Measurements from ENCODE around the gene HOOK2. TPM values are rescaled to one million over a fixed set of nuclear protein-coding genes. Genes with fewer than 3 reads are reported as not detected.
"Not testable (repeated sequence)": the region's sequence is repeated elsewhere in the genome, so short reads cannot be mapped to it uniquely, and the experiment has no call there.

The HOOK2 gene
- total and polyA plus RNA-seq, 9 donors, result 13.1 to 40.8 (median 22.4) TPM

DNA sequence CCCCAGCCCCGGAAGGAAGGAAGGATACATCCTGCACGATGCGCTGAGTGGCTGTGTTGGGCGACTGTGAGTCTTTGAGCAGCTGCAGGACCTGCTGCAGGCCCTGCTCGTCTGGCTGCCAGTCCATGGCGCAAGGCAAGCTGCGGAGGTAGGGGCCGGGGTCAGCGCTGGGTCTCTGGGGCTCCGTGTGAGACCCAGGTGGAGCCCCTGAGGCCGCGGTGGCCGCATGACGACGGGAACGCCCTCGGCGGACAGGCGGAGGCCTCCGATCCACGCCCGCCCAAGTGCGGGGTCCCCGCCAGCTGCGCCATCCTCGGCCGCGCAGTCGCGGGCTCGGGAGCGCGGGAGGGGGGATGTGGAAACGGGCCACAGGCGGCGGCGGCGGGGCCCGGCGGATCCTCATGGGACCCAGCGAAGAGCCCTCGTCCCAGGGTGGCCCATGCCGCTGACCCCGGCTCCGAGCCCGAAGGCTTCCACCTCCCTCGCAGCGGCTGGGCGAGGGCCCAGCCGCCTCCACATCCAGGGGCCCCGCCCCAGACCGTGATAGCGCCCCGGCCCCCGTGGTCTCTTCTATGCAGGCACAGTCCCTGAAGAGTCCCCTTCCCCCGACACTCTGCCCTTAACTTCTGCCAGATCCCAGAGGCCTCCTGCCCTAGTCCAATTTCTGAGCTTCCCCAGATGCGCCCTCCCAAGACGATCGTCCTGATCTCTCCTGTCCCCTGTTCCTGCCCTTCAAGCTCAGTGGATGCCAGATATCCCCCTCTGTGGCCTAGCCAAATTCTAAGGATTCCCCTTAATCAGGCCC, 54.3 kb downstream of the HOOK2 start:
- H3K36me3 ChIP-seq (ENCODE audit: control insufficient read depth, insufficient read depth, low read length), result peaks cover 29% of the 10 kb centered on the region
- peak; percentile 52 for DNase-seq
- H3K4me1 ChIP-seq (ENCODE audit: control insufficient read depth, insufficient read depth, low read length), result peaks cover 33% of the 10 kb centered on the region
- H3K27me3 ChIP-seq (ENCODE audit: control insufficient read depth, insufficient read depth, low read length), result no peaks in the 10 kb centered on the region
- peak overlapping the region; percentile 65 for H3K4me3 ChIP-seq (ENCODE audit: low read length)
- peak overlapping the region; percentile 96 for H3K27ac ChIP-seq (ENCODE audit: low read length)
- no peaks in the 10 kb centered on the region for H3K9me3 ChIP-seq (replicated peaks; ENCODE audit: control insufficient read depth, low read depth, low read length)
- 5% methylated on average over 59 of the region's 59 CpGs for WGBS (ENCODE audit: insufficient coverage)

DNA sequence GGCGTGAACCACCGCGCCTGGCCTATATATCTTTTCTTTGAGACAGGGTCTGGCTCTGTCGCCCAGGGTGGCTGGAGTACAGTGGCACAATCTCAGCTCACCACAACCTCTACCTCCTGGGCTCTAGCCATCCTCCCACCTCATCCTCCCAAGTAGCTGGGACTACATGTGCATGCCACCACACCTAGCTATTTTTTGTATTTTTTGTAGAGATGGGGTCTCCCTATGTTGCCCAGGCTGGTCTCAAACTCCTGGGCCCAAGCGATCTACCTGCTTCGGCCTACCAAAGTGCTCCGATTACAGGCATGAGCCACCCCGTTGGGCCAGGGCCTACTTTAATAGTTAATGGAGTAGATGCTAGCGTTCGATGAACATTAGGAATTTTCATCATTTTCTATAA, 55.1 kb downstream of the HOOK2 start:
- 89% methylated on average over 4 of the region's 10 CpGs for WGBS (ENCODE audit: insufficient coverage)
- Histone ChIP-seq H3K27me3 (ENCODE audit: control insufficient read depth, insufficient read depth, low read length) (no peaks in the 10 kb centered on the region), H3K4me3 (ENCODE audit: low read length) (peak overlapping the region; percentile 65), H3K36me3 (ENCODE audit: control insufficient read depth, insufficient read depth, low read length) (peaks cover 37% of the 10 kb centered on the region), H3K4me1 (ENCODE audit: control insufficient read depth, insufficient read depth, low read length) (peaks cover 33% of the 10 kb centered on the region), H3K27ac (ENCODE audit: low read length) (peak overlapping the region; percentile 96), H3K9me3 (replicated peaks; ENCODE audit: control insufficient read depth, low read depth, low read length) (no peaks in the 10 kb centered on the region)
- no peak for DNase-seq

DNA sequence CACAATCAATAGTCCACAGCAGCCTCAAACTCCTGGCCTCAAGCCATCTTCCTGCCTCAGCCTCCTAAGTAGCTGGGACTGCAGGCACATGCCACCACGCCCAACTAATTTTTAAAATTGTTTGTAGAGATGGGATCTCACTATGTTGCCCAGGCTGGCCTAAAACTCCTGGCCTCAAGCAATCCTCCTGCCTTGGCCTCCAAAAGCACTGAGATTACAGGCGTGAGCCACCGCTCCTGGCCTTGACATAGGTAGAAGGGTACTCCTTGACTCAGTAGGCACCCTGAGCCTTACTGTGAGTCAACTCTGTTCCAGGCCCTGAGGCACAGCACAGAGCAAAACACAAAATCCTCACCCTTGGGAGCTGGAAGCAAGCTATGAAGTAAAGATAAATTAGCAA, 59.4 kb downstream of the HOOK2 start:
- peaks cover 74% of the 10 kb centered on the region for H3K36me3 ChIP-seq (ENCODE audit: control insufficient read depth, insufficient read depth, low read length)
- no peaks in the 10 kb centered on the region for H3K27me3 ChIP-seq (ENCODE audit: control insufficient read depth, insufficient read depth, low read length)
- 100% methylated on average over 1 of the region's 3 CpGs for WGBS (ENCODE audit: insufficient coverage)
- H3K9me3 ChIP-seq (replicated peaks; ENCODE audit: control insufficient read depth, low read depth, low read length), result no peaks in the 10 kb centered on the region
- peaks cover 10% of the 10 kb centered on the region for H3K4me1 ChIP-seq (ENCODE audit: control insufficient read depth, insufficient read depth, low read length)
- no peak overlapping the region for H3K4me3 ChIP-seq (ENCODE audit: low read length)
- no peak overlapping the region for H3K27ac ChIP-seq (ENCODE audit: low read length)
- no peak for DNase-seq

DNA sequence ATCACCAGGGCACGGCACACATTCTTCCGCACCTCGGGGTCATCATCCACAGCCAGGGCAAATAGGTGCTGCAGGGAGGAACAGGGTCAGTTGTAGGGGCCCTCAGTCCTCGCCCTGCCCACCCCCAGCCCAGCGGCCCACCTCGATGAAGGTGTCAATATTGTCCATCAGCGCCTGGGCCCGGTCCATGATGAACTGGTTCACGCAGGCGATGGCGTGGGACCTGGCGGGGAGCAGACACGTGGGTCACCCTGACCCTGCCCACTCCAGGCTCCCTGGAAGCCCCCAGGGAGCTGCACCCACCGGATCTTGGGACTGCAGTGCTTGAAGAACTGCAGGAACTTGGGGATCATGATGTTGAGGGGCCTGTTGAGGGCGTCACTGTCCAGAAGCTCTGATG, 60.2 kb downstream of the HOOK2 start:
- 95% methylated on average over 14 of the region's 15 CpGs for WGBS (ENCODE audit: insufficient coverage)
- H3K36me3 ChIP-seq (ENCODE audit: control insufficient read depth, insufficient read depth, low read length), result peaks cover 82% of the 10 kb centered on the region
- H3K27me3 ChIP-seq (ENCODE audit: control insufficient read depth, insufficient read depth, low read length), result no peaks in the 10 kb centered on the region
- no peak overlapping the region for H3K27ac ChIP-seq (ENCODE audit: low read length)
- H3K4me1 ChIP-seq (ENCODE audit: control insufficient read depth, insufficient read depth, low read length), result peaks cover 2% of the 10 kb centered on the region
- no peaks in the 10 kb centered on the region for H3K9me3 ChIP-seq (replicated peaks; ENCODE audit: control insufficient read depth, low read depth, low read length)
- no peak for DNase-seq
- no peak overlapping the region for H3K4me3 ChIP-seq (ENCODE audit: low read length)

- H3K27ac ChIP-seq (ENCODE audit: low read length); H3K9me3 ChIP-seq (replicated peaks; ENCODE audit: control insufficient read depth, low read depth, low read length); H3K4me1 ChIP-seq (ENCODE audit: control insufficient read depth, insufficient read depth, low read length); DNase-seq; H3K4me3 ChIP-seq (ENCODE audit: low read length); H3K27me3 ChIP-seq (ENCODE audit: control insufficient read depth, insufficient read depth, low read length): not testable (repeated sequence)
- peaks cover 85% of the 10 kb centered on the region for H3K36me3 ChIP-seq (ENCODE audit: control insufficient read depth, insufficient read depth, low read length)
- WGBS (ENCODE audit: insufficient coverage), result no CpG with 5 or more reads among the region's 9 CpGs
These were observed 62.0 kb downstream of the HOOK2 start for GRCh38 chr19:12713304-12713703.

Other genes starting within 250 kb of the HOOK2 start
- gene ZNF564, start 224.1 kb downstream of the HOOK2 start, total RNA-seq, result 11.7 TPM
- 1 to 10 TPM; 3.9 to 5.4 (median 4.3) TPM for gene ZNF564, start 224.1 kb downstream of the HOOK2 start, polyA plus RNA-seq (ENCODE audit: insufficient read depth in 1 of 8, insufficient read length in 8 of 8, low replicate concordance in 1 of 8)
- gene ZNF490, start 164.7 kb downstream of the HOOK2 start, total RNA-seq, result 4.8 TPM
- 1 to 10 TPM; 1.6 to 3.9 (median 2.5) TPM for gene ZNF490, start 164.7 kb downstream of the HOOK2 start, polyA plus RNA-seq (ENCODE audit: insufficient read depth in 1 of 8, insufficient read length in 8 of 8, low replicate concordance in 1 of 8)
- gene ZNF791, start 164.6 kb downstream of the HOOK2 start, total RNA-seq, result 12.3 TPM
- 10 to 100 TPM in 7 of 8 donors, 1 to 10 TPM in 1; 7.5 to 13.6 (median 11.7) TPM for gene ZNF791, start 164.6 kb downstream of the HOOK2 start, polyA plus RNA-seq (ENCODE audit: insufficient read depth in 1 of 8, insufficient read length in 8 of 8, low replicate concordance in 1 of 8)
- gene MAN2B1, start 108.8 kb downstream of the HOOK2 start, total RNA-seq, result 23.5 TPM
- 10 to 100 TPM; 26.7 to 39.9 (median 31.9) TPM for gene MAN2B1, start 108.8 kb downstream of the HOOK2 start, polyA plus RNA-seq (ENCODE audit: insufficient read depth in 1 of 8, insufficient read length in 8 of 8, low replicate concordance in 1 of 8)
- 6.8 TPM for gene WDR83, start 108.7 kb downstream of the HOOK2 start, total RNA-seq
- gene WDR83, start 108.7 kb downstream of the HOOK2 start, polyA plus RNA-seq (ENCODE audit: insufficient read depth in 1 of 8, insufficient read length in 8 of 8, low replicate concordance in 1 of 8), result 10 to 100 TPM in 6 of 8 donors, 1 to 10 TPM in 2; 8.8 to 16.0 (median 13.1) TPM
- 68.0 TPM for gene DHPS, start 93.7 kb downstream of the HOOK2 start, total RNA-seq
- 10 to 100 TPM; 55.2 to 73.4 (median 63.3) TPM for gene DHPS, start 93.7 kb downstream of the HOOK2 start, polyA plus RNA-seq (ENCODE audit: insufficient read depth in 1 of 8, insufficient read length in 8 of 8, low replicate concordance in 1 of 8)
- gene GNG14, start 87.6 kb downstream of the HOOK2 start, total RNA-seq, result not detected
- under 1 TPM in 1 of 8 donors, not detected in 7; 0.33 TPM for gene GNG14, start 87.6 kb downstream of the HOOK2 start, polyA plus RNA-seq (ENCODE audit: insufficient read depth in 1 of 8, insufficient read length in 8 of 8, low replicate concordance in 1 of 8)
- gene FBXW9, start 78.9 kb downstream of the HOOK2 start, total RNA-seq, result 3.9 TPM
- 1 to 10 TPM; 4.1 to 5.7 (median 4.7) TPM for gene FBXW9, start 78.9 kb downstream of the HOOK2 start, polyA plus RNA-seq (ENCODE audit: insufficient read depth in 1 of 8, insufficient read length in 8 of 8, low replicate concordance in 1 of 8)
- gene TNPO2, start 51.6 kb downstream of the HOOK2 start, total RNA-seq, result 19.6 TPM
- 10 to 100 TPM; 45.9 to 68.6 (median 56.5) TPM for gene TNPO2, start 51.6 kb downstream of the HOOK2 start, polyA plus RNA-seq (ENCODE audit: insufficient read depth in 1 of 8, insufficient read length in 8 of 8, low replicate concordance in 1 of 8)
- 208 TPM for gene TRIR, start 40.9 kb downstream of the HOOK2 start, total RNA-seq
- 100 to 1,000 TPM; 188 to 237 (median 203) TPM for gene TRIR, start 40.9 kb downstream of the HOOK2 start, polyA plus RNA-seq (ENCODE audit: insufficient read depth in 1 of 8, insufficient read length in 8 of 8, low replicate concordance in 1 of 8)
- 37.6 TPM for gene GET3, start 38.1 kb downstream of the HOOK2 start, total RNA-seq
- gene GET3, start 38.1 kb downstream of the HOOK2 start, polyA plus RNA-seq (ENCODE audit: insufficient read depth in 1 of 8, insufficient read length in 8 of 8, low replicate concordance in 1 of 8), result 10 to 100 TPM; 42.8 to 58.7 (median 51.6) TPM
- not detected for gene BEST2, start 23.8 kb downstream of the HOOK2 start, total RNA-seq
- gene BEST2, start 23.8 kb downstream of the HOOK2 start, polyA plus RNA-seq (ENCODE audit: insufficient read depth in 1 of 8, insufficient read length in 8 of 8, low replicate concordance in 1 of 8), result under 1 TPM in 2 of 8 donors, not detected in 6; 0.13 to 0.16 TPM
- 39.1 TPM for gene JUNB, start 15.9 kb upstream of the HOOK2 start, total RNA-seq
- 100 to 1,000 TPM in 1 of 8 donors, 10 to 100 TPM in 7; 17.8 to 157 (median 66.9) TPM for gene JUNB, start 15.9 kb upstream of the HOOK2 start, polyA plus RNA-seq (ENCODE audit: insufficient read depth in 1 of 8, insufficient read length in 8 of 8, low replicate concordance in 1 of 8)
- 191 TPM for gene PRDX2, start 26.2 kb upstream of the HOOK2 start, total RNA-seq
- 100 to 1,000 TPM; 143 to 189 (median 171) TPM for gene PRDX2, start 26.2 kb upstream of the HOOK2 start, polyA plus RNA-seq (ENCODE audit: insufficient read depth in 1 of 8, insufficient read length in 8 of 8, low replicate concordance in 1 of 8)
- gene THSD8, start 26.5 kb upstream of the HOOK2 start, total RNA-seq, result 5.1 TPM
- gene THSD8, start 26.5 kb upstream of the HOOK2 start, polyA plus RNA-seq (ENCODE audit: insufficient read depth in 1 of 8, insufficient read length in 8 of 8, low replicate concordance in 1 of 8), result 1 to 10 TPM in 7 of 8 donors, under 1 TPM in 1; 0.84 to 4.8 (median 2.9) TPM
- 12.6 TPM for gene RNASEH2A, start 31.0 kb upstream of the HOOK2 start, total RNA-seq
- 10 to 100 TPM; 19.4 to 31.5 (median 23.3) TPM for gene RNASEH2A, start 31.0 kb upstream of the HOOK2 start, polyA plus RNA-seq (ENCODE audit: insufficient read depth in 1 of 8, insufficient read length in 8 of 8, low replicate concordance in 1 of 8)
- gene RTBDN, start 59.0 kb upstream of the HOOK2 start, total RNA-seq, result not detected
- gene RTBDN, start 59.0 kb upstream of the HOOK2 start, polyA plus RNA-seq (ENCODE audit: insufficient read depth in 1 of 8, insufficient read length in 8 of 8, low replicate concordance in 1 of 8), result under 1 TPM in 2 of 8 donors, not detected in 6; 0.06 to 0.24 TPM
- 0.09 TPM for gene MAST1, start 63.0 kb upstream of the HOOK2 start, total RNA-seq
- under 1 TPM; 0.23 to 0.90 (median 0.61) TPM for gene MAST1, start 63.0 kb upstream of the HOOK2 start, polyA plus RNA-seq (ENCODE audit: insufficient read depth in 1 of 8, insufficient read length in 8 of 8, low replicate concordance in 1 of 8)
- gene DNASE2, start 105.9 kb upstream of the HOOK2 start, total RNA-seq, result 7.7 TPM
- 10 to 100 TPM in 5 of 8 donors, 1 to 10 TPM in 3; 5.7 to 12.3 (median 10.1) TPM for gene DNASE2, start 105.9 kb upstream of the HOOK2 start, polyA plus RNA-seq (ENCODE audit: insufficient read depth in 1 of 8, insufficient read length in 8 of 8, low replicate concordance in 1 of 8)
- 0.31 TPM for gene KLF1, start 111.6 kb upstream of the HOOK2 start, total RNA-seq
- gene KLF1, start 111.6 kb upstream of the HOOK2 start, polyA plus RNA-seq (ENCODE audit: insufficient read depth in 1 of 8, insufficient read length in 8 of 8, low replicate concordance in 1 of 8), result 1 to 10 TPM in 4 of 8 donors, under 1 TPM in 4; 0.32 to 1.5 (median 1.0) TPM
- 16.8 TPM for gene GCDH, start 115.6 kb upstream of the HOOK2 start, total RNA-seq
- gene GCDH, start 115.6 kb upstream of the HOOK2 start, polyA plus RNA-seq (ENCODE audit: insufficient read depth in 1 of 8, insufficient read length in 8 of 8, low replicate concordance in 1 of 8), result 10 to 100 TPM; 20.2 to 43.3 (median 29.3) TPM
- 0.40 TPM for gene SYCE2, start 143.7 kb upstream of the HOOK2 start, total RNA-seq
- 1 to 10 TPM; 1.5 to 3.4 (median 2.5) TPM for gene SYCE2, start 143.7 kb upstream of the HOOK2 start, polyA plus RNA-seq (ENCODE audit: insufficient read depth in 1 of 8, insufficient read length in 8 of 8, low replicate concordance in 1 of 8)
- gene FARSA, start 158.2 kb upstream of the HOOK2 start, total RNA-seq, result 32.5 TPM
- gene FARSA, start 158.2 kb upstream of the HOOK2 start, polyA plus RNA-seq (ENCODE audit: insufficient read depth in 1 of 8, insufficient read length in 8 of 8, low replicate concordance in 1 of 8), result 10 to 100 TPM; 38.1 to 48.8 (median 44.7) TPM
- 401 TPM for gene CALR, start 163.1 kb upstream of the HOOK2 start, total RNA-seq
- 100 to 1,000 TPM; 380 to 643 (median 446) TPM for gene CALR, start 163.1 kb upstream of the HOOK2 start, polyA plus RNA-seq (ENCODE audit: insufficient read depth in 1 of 8, insufficient read length in 8 of 8, low replicate concordance in 1 of 8)
- 92.7 TPM for gene RAD23A, start 170.3 kb upstream of the HOOK2 start, total RNA-seq
- gene RAD23A, start 170.3 kb upstream of the HOOK2 start, polyA plus RNA-seq (ENCODE audit: insufficient read depth in 1 of 8, insufficient read length in 8 of 8, low replicate concordance in 1 of 8), result 100 to 1,000 TPM in 7 of 8 donors, 10 to 100 TPM in 1; 98.5 to 136 (median 125) TPM
- 24.4 TPM for gene GADD45GIP1, start 181.7 kb upstream of the HOOK2 start, total RNA-seq
- gene GADD45GIP1, start 181.7 kb upstream of the HOOK2 start, polyA plus RNA-seq (ENCODE audit: insufficient read depth in 1 of 8, insufficient read length in 8 of 8, low replicate concordance in 1 of 8), result 10 to 100 TPM; 40.2 to 63.6 (median 49.2) TPM
- gene DAND5, start 194.0 kb upstream of the HOOK2 start, total RNA-seq, result 0.04 TPM
- under 1 TPM in 6 of 8 donors, not detected in 2; 0.07 to 0.23 (median 0.18) TPM for gene DAND5, start 194.0 kb upstream of the HOOK2 start, polyA plus RNA-seq (ENCODE audit: insufficient read depth in 1 of 8, insufficient read length in 8 of 8, low replicate concordance in 1 of 8)
- 38.1 TPM for gene NFIX, start 219.9 kb upstream of the HOOK2 start, total RNA-seq
- 100 to 1,000 TPM in 6 of 8 donors, 10 to 100 TPM in 2; 82.6 to 140 (median 113) TPM for gene NFIX, start 219.9 kb upstream of the HOOK2 start, polyA plus RNA-seq (ENCODE audit: insufficient read depth in 1 of 8, insufficient read length in 8 of 8, low replicate concordance in 1 of 8)

All from muscle of leg (tissue), 11 donors.